HepG2 (cell line): ENCODE measurements around the gene UNC50. TPM values are rescaled to one million over a fixed set of nuclear protein-coding genes. Genes with fewer than 3 reads are reported as not detected.

Source experiments
- ELF3 ChIP-seq: IDR thresholded peaks from 2 replicates; pipeline ENCODE4 v1.6.1; 2016; ENCODE audit warnings: missing genetic modification reagents, missing compliant biosample characterization
- FOXK1 ChIP-seq: sonication (generic); formaldehyde crosslinking; IDR thresholded peaks from 2 replicates; pipeline ENCODE4 v1.4.0; 2020; ENCODE audit warnings: low read depth, missing genetic modification reagents, borderline replicate concordance
- GFI1 ChIP-seq: sonication (generic); formaldehyde crosslinking; IDR thresholded peaks from 2 replicates; pipeline ENCODE4 v1.5.0; 2020; ENCODE audit warnings: missing genetic modification reagents, mild to moderate bottlenecking, borderline replicate concordance
- HNF1A ChIP-seq, 2 experiments: sonication (generic) in 1 of 2; formaldehyde crosslinking in 1 of 2; IDR thresholded peaks; 2 replicates each; pipeline versions ENCODE4 v1.4.0 to v1.6.1; 2016 to 2020; ENCODE audit warnings: borderline replicate concordance in 1 of 2, low read depth in 1 of 2, mild to moderate bottlenecking in 1 of 2, missing genetic modification reagents in 1 of 2
- NBN ChIP-seq: fragments of 450-650 bp; conservative IDR thresholded peaks from 2 replicates; pipeline ENCODE4 v1.6.1; 2017
- NCOA1 ChIP-seq: sonication (generic); formaldehyde crosslinking; IDR thresholded peaks from 2 replicates; pipeline ENCODE4 v1.9.0; 2021; ENCODE audit warnings: missing genetic modification reagents
- PITX1 ChIP-seq: sonication (generic); formaldehyde crosslinking; IDR thresholded peaks from 2 replicates; pipeline ENCODE4 v1.5.1; 2020; ENCODE audit warnings: mild to moderate bottlenecking, missing genetic modification reagents
- POLR2G ChIP-seq: fragments of 200-400 bp; formaldehyde crosslinking; IDR thresholded peaks from 2 replicates; pipeline ENCODE4 v1.6.1; 2018; ENCODE audit warnings: mild to moderate bottlenecking, low read depth, low read length, moderate library complexity
- SMAD1 ChIP-seq: sonication (generic); formaldehyde crosslinking; IDR thresholded peaks from 2 replicates; pipeline ENCODE4 v1.4.0; 2020; ENCODE audit warnings: missing genetic modification reagents, low read depth, mild to moderate bottlenecking, borderline replicate concordance
- SP1 ChIP-seq, 2 experiments: fragments of 450-650 bp in 1 of 2; sonication (generic) in 1 of 2; formaldehyde crosslinking in 1 of 2; IDR thresholded peaks; 2 replicates each; pipeline versions ENCODE4 v1.4.0 to v1.6.1; 2016 to 2020; ENCODE audit warnings: missing genetic modification reagents in 1 of 2
- THYN1 ChIP-seq: sonication (generic); formaldehyde crosslinking; IDR thresholded peaks from 2 replicates; pipeline ENCODE4 v1.8.1; 2023; ENCODE audit warnings: low read depth, mild to moderate bottlenecking, moderate library complexity, missing genetic modification reagents, borderline replicate concordance
- YEATS4 ChIP-seq: sonication (generic); formaldehyde crosslinking; IDR thresholded peaks from 2 replicates; pipeline ENCODE4 v1.4.0; 2020; ENCODE audit warnings: missing genetic modification reagents, borderline replicate concordance
- ZBTB43 ChIP-seq: sonication (generic); formaldehyde crosslinking; conservative IDR thresholded peaks from 2 replicates; pipeline ENCODE4 v1.4.0; 2020; ENCODE audit warnings: missing genetic modification reagents
- ZNF30 ChIP-seq: sonication (generic); formaldehyde crosslinking; IDR thresholded peaks from 2 replicates; pipeline ENCODE4 v1.5.0; 2020; ENCODE audit warnings: mild to moderate bottlenecking, missing genetic modification reagents
- ZNF644 ChIP-seq: IDR thresholded peaks from 2 replicates; pipeline ENCODE4 v1.6.1; 2016; ENCODE audit warnings: low read depth
- polyA plus RNA-seq, 8 experiments: library from polyadenylated mRNA; depleted of rRNA in 3 of 8; stranded (reverse) in 7 of 8; unstranded in 1 of 8; fragments of >200 nt; fragmentation: Illumina TruSeq in 4 of 8; extraction: Trizol in 4 of 8; gene quantifications; 2 replicates each; pipeline versions ENCODE4 v1.2.1 to v1.2.3, GENCODE V29; 2011 to 2016; ENCODE audit warnings: low read depth in 4 of 8, missing spikeins in 1 of 8, mixed read lengths in 1 of 8; ENCODE audit not compliant: insufficient read depth in 1 of 8
- total RNA-seq, 5 experiments: library from RNA; depleted of rRNA; stranded (reverse); fragments of >200 nt; fragmentation: Illumina TruSeq; extraction: Trizol; gene quantifications; 2 replicates each; pipeline ENCODE4 v1.2.3, GENCODE V29; 2016; ENCODE audit warnings: low read depth in 1 of 5
- TF ChIP-seq, protein P1 (sequence below): sonication (generic); formaldehyde crosslinking; IDR thresholded peaks from 2 replicates; pipeline ENCODE4 v1.4.0; 2020; ENCODE audit warnings: missing genetic modification reagents
- TF ChIP-seq, protein P2 (sequence below), 2 experiments: sonication (generic) in 1 of 2; formaldehyde crosslinking in 1 of 2; IDR thresholded peaks; 2 replicates each; pipeline versions ENCODE4 v1.5.1 to v1.6.1; 2011 to 2020; ENCODE audit warnings: borderline replicate concordance in 1 of 2, low read depth in 1 of 2, low read length in 1 of 2, mild to moderate bottlenecking in 1 of 2, missing genetic modification reagents in 1 of 2, moderate library complexity in 1 of 2

The UNC50 gene
- total and polyA plus RNA-seq, 2 of the 13 experiments (the other 11 are each of a cell fraction or from before 2014, with no cell fraction given): 92.6 to 95.6 TPM

DNA sequence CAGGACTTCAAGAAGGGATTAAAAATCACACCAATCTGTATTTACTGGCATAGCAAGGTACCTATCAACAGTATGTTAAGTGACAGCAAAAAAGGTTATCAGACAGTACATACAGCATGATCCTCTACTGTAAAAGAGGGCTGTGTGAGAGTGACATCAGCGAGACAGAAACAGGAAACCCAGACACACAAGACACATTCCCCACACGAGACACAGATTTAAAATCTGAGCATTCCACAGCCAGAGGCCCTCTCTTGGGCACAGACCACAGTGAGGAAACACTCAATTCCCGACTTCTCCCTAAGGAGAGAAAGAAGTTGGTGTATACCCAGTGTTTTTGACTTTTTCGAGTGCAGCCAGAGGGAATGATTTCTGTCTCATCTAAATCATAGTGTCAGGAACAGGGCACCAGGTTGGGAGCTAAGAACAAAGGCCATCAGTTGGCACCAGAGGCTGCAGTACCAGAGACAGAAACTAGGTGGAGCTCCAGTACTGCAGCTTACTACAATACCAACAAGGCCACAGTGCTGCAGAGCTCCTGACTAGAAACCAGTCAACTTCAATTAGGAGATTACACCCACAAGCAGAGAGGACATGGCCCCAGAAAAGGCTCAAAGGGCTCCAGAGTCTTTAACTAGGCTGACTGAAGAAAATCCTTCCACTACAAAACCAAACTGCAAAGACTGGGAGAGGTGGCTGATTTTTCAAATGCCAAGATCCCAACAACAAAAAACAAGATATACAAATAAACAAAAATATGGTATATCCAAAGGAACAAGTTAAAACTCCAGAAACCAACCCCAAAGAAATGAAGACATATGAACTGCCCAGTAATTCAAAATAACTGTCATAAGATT, 41.0 kb downstream of the UNC50 start (continued):
- TF ChIP-seq PITX1 (CRISPR knock-in tag) (peak; percentile 34; the same call in 1 of the 2 replicates), ZNF644 (CRISPR knock-in tag) (0 out of 2 replicates have a peak, but pooled peaks have one; percentile 45), NBN (no peak), GFI1 (CRISPR knock-in tag) (no peak), ELF3 (CRISPR knock-in tag) (peak; percentile 39; the same call in 1 of the 2 replicates), YEATS4 (no peak), THYN1 (CRISPR knock-in tag) (no peak), POLR2G (no peak), ZBTB43 (no peak), SMAD1 (CRISPR knock-in tag) (no peak), SP1 (IDR thresholded peaks at IDR 0.05) (no peak), SP1 (CRISPR knock-in tag; IDR thresholded peaks at IDR 0.05) (no peak), ZNF30 (CRISPR knock-in tag) (no peak), FOXK1 (CRISPR knock-in tag) (no peak; the same call in 1 of the 2 replicates), HNF1A (IDR thresholded peaks at IDR 0.05; ENCODE audit: low read depth) (no peak), HNF1A (CRISPR knock-in tag; IDR thresholded peaks at IDR 0.05; ENCODE audit: borderline replicate concordance) (no peak), NCOA1 (CRISPR knock-in tag) (no peak)
- TF ChIP-seq, protein P1, sequence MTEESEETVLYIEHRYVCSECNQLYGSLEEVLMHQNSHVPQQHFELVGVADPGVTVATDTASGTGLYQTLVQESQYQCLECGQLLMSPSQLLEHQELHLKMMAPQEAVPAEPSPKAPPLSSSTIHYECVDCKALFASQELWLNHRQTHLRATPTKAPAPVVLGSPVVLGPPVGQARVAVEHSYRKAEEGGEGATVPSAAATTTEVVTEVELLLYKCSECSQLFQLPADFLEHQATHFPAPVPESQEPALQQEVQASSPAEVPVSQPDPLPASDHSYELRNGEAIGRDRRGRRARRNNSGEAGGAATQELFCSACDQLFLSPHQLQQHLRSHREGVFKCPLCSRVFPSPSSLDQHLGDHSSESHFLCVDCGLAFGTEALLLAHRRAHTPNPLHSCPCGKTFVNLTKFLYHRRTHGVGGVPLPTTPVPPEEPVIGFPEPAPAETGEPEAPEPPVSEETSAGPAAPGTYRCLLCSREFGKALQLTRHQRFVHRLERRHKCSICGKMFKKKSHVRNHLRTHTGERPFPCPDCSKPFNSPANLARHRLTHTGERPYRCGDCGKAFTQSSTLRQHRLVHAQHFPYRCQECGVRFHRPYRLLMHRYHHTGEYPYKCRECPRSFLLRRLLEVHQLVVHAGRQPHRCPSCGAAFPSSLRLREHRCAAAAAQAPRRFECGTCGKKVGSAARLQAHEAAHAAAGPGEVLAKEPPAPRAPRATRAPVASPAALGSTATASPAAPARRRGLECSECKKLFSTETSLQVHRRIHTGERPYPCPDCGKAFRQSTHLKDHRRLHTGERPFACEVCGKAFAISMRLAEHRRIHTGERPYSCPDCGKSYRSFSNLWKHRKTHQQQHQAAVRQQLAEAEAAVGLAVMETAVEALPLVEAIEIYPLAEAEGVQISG (CRISPR knock-in tag): no peak
- TF ChIP-seq, protein P2, sequence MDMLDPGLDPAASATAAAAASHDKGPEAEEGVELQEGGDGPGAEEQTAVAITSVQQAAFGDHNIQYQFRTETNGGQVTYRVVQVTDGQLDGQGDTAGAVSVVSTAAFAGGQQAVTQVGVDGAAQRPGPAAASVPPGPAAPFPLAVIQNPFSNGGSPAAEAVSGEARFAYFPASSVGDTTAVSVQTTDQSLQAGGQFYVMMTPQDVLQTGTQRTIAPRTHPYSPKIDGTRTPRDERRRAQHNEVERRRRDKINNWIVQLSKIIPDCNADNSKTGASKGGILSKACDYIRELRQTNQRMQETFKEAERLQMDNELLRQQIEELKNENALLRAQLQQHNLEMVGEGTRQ (IDR thresholded peaks at IDR 0.05; ENCODE audit: low read depth, low read length): no peak
- TF ChIP-seq, protein P2 (CRISPR knock-in tag; IDR thresholded peaks at IDR 0.05; ENCODE audit: borderline replicate concordance): no peak
